NCI-H345 (cell line): ENCODE measurements around the gene PLCD1.

Experiments used
- DNase-seq: peaks from one replicate; lab custom pipeline; 2025; lab: John Stamatoyannopoulos, UW

The PLCD1 gene

DNA sequence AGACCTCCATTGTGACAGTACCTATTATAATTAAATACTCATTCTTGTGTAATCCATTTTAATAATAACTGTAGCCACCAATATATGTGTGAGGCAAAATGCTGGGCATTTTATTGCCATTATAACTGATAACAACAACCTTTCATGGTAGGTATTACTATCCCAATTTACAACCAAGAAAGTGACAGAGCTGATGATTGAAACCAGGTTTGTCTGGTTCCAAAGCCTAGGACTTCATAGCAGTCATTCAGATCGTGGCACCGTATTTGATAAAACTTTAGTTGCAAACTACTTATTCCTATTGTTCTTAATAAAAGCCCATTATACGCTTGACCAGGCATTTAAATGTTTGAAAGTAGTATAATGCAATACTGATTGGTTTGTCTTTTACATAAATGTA lies 65.3 kb downstream of the PLCD1 start:
- DNase-seq = no peak

- DNase-seq = no peak
Observed at GRCh38 chr3:37963635-37964034, 65.8 kb downstream of the PLCD1 start.

DNA sequence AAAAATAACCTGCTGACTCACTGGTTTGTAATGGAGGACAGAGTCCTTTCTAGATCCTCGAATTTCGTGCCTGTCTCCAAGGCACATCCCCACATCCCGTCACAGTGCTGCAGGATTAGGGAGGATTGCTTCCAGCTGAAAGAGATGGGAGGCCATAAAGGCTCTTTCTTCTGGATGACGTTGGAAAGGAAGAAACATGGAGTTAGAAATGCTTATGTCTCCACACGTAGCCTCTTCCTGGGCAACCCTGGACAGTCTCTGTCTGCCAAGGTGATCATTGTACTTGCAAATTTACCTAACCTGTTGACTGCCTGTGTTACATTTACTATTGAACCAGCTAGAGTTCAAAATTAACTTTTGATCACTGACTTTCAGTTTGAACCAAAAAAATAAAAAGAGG lies 66.4 kb downstream of the PLCD1 start:
- no peak for DNase-seq

DNA sequence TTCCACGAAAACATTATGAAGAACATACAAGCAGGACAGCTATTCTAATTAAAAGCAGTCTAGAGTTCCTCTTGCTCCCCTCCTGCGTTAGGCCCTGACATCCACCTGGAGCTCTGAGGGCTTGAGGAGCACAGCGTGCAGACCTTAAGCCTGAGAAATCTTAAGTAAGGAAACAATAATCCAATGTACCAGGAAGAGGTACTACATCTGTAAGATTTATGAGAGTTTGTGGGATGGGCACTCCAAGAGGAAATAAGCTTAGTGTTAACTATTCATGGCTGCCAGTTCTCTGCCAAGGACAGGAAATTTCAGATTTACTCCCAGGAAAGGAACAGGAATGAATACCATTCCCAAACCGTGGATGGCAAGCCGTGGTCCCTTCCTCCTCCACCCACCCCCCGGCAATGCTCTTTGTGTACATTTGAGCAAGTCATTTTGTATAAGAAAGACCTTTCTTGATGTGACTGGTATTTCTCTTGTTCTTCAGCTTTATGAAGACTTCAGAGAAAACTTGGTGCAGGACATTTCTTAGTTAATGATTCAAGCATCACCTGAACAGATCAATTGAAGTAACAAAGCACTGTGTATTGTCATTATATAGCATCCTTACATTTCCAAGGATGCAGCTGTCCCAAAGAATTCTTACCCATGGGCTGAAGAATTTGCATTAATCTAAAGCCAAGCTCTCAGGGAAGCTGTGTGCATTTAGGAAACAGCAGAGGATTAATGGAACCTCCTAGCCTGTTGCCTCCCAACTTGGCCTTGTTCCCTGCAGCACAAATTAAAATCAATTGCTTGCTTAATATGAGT lies 67.6 kb downstream of the PLCD1 start:
- no peak for DNase-seq

DNA sequence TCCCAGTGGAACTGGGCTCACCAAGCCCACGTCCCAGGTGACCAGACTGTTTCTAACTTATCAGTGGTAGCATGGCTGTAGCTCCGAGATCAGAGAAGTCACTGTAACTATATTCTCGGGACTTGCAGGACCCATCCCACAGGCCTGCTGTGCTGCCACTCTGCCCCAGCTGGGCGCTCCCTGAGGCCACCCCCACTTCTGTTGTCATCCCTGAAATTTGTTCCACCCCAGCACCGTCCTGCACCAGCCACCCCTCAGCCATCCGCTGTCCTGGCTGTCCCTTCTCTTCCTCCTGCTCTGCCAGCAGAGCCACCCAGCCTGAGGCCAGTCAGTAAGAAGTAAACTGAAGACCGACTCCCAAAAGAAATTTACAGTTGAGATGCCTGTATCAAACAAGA lies 71.9 kb downstream of the PLCD1 start:
- no peak for DNase-seq
